Measurements from ENCODE around the gene GP9. TPM values are rescaled to one million over a fixed set of nuclear protein-coding genes. Genes with fewer than 3 reads are reported as not detected.

Gene GP9
- total RNA-seq, 1 experiment from 2014 or later: not detected

- in situ Hi-C loops (cut with HindIII; ENCODE audit: low pct_unique_long_range_greater_than_20kb, low sequenced_read_pairs): no loop called here
- no peak for DNase-seq (ENCODE audit: low read depth, low spot score)
These were observed 20.6 kb upstream of the GP9 start for GRCh38 chr3:129040039-129040336.

- in situ Hi-C loops (cut with HindIII; ENCODE audit: low pct_unique_long_range_greater_than_20kb, low sequenced_read_pairs): no loop called here
- no peak for DNase-seq (ENCODE audit: low read depth, low spot score)
These were observed 19.8 kb upstream of the GP9 start for GRCh38 chr3:129040579-129041300.

DNA sequence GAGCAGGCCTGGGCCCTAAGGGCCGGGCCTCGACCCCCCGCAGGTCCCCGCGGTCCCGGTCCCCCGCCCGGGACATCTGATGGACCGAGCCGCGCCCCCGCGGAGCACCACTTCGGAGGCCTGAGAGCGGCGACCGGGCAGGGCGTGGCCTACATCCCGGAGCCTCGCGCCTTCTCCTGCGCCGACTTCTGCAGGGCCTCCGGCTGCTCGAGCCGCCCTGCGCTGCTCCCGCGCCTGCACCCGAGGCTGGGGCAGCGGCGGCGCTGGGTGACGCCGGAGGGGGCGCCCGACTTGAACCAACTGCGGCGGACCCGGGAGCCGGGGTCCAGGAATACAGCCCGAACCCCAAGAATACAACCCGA lies 14.9 kb upstream of the GP9 start:
- in situ Hi-C loops (cut with HindIII; ENCODE audit: low pct_unique_long_range_greater_than_20kb, low sequenced_read_pairs): no loop called here
- DNase-seq (ENCODE audit: low read depth, low spot score): no peak

GRCh38 chr3:129046037-129046731 lies 14.4 kb upstream of the GP9 start:
- in situ Hi-C loops (cut with HindIII; ENCODE audit: low pct_unique_long_range_greater_than_20kb, low sequenced_read_pairs): no loop called here
- no peak for DNase-seq (ENCODE audit: low read depth, low spot score)

DNA sequence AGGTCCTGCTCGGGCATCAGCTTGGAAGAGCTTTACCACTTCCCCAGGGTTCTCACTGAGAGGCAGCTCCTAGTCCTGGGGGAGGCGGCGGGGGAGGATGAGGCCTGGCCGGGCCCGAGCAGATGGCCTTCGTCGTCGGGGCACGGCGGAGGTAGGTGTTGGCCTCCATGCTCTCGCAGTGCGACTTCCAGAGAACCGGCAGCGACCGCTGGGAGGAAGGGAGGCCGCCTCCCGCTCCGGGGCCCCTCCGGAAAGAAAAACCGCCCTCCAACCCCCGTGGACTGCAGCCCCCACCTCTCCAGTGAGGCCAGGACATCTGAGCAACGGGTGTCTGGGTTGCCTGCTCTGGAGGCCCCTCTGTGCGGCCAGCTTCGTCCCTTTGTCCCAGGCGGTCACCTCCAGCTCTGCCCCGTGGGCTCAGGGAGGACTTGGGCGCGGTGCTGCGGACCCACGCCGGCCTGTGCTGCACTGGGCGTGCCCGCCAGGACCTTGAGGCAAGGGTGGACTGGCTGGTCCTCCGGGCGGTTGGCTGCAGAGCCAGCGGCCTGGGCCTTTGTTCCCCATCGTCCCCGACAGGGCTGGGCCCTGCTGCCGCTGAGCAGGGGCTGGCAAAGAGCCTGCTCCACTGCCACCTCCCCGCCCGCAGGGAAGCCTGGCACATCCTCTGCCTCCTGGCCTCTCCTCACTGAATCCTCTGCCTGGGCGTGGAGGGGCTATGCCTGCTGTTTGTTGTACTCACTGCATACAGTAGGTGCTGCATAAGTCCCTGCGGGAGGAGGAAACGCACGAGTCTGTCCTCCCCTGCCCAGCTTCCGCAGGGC lies 13.6 kb upstream of the GP9 start:
- in situ Hi-C loops (cut with HindIII; ENCODE audit: low pct_unique_long_range_greater_than_20kb, low sequenced_read_pairs): no loop called here
- DNase-seq (ENCODE audit: low read depth, low spot score): no peak

- in situ Hi-C loops (cut with HindIII; ENCODE audit: low pct_unique_long_range_greater_than_20kb, low sequenced_read_pairs): no loop called here
- DNase-seq (ENCODE audit: low read depth, low spot score): no peak
These were observed 13.1 kb upstream of the GP9 start for GRCh38 chr3:129047553-129047839.

DNA sequence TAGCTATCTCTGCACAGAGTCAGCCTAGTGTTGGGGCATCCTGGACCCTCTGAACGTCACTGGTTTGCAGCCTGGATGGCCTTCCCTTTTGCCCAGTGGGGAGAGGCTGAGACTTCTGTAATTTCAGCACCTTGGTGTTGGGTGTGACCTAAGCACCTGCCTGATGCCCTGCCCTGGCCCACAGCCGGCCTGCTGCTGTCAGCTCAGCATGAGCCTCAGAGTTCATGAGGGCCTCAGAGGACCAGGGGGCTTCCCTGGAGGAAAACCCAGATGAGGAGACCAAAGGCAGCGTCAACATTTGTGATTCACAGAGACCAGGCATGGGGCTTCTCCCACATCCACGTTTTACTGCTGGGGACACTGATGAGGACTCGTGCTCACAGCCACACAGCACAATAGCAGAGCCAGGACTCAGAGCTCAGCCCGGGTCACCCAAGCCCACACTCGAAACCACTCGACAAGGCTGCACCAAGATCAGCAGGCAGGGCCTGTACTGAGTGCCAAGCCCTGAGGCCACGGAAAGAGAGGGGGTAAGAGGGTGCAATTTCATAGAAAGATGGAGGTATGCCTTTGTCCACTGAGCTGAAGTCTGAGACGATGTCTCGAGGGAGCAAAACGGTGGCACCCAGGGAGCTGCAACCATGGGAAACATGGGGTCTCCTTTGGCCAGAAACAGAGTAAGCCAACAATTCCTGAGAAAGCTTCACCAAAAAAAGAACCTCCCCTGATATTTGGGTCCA lies 9.9 kb upstream of the GP9 start:
- DNase-seq (ENCODE audit: low read depth, low spot score): no peak
- in situ Hi-C loops (cut with HindIII; ENCODE audit: low pct_unique_long_range_greater_than_20kb, low sequenced_read_pairs): no loop called here

DNA sequence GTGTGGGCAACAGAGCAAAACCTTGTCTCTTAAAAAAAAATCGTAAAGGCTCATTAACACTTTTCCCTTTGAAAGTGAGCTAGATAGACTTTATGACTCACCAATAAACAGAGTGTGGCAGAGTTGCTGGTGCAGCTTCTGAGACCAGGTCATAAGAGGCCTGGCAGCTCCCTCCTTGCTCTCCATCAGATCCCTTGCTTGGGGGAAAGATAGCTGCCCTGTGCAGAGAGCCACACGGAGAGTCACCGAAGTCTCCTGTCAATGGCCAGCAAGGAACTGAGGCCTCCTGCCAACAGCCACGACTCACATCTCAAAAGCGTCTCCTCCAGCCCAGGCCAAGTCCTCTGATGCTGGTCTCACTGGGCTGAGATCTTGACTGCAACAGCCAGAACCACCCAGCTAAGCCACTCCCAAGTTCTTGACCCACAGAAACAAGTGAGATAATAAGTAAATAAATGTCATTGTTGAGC lies 8.7 kb upstream of the GP9 start:
- no peak for DNase-seq (ENCODE audit: low read depth, low spot score)
- in situ Hi-C loops (cut with HindIII; ENCODE audit: low pct_unique_long_range_greater_than_20kb, low sequenced_read_pairs): no loop called here

GRCh38 chr3:129052675-129053074 lies 7.9 kb upstream of the GP9 start:
- in situ Hi-C loops (cut with HindIII; ENCODE audit: low pct_unique_long_range_greater_than_20kb, low sequenced_read_pairs): no loop called here
- DNase-seq (ENCODE audit: low read depth, low spot score): no peak

DNA sequence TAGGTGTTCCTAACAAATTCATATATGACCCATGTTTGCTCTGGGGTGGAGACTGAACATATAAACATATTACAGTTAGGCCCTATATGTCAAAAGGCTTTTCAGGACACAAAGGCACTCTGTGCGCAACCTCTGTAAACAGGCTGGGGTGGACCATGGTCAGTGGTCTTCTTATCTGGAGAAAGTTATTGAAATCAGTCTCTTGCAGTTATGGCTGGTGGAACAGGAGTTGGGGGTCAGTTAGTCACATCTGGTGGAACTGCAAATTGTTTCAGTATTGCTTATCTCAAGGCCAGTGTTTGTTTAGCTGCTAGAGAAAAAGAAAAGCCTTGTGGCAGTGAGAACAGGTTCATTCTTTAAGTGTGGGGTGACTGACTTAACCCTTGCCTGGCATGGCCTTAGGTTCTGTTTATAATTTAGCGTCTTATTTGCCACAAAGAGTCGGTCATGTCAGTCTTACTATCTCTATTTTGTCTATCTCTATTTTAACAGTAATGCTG lies 5.9 kb upstream of the GP9 start:
- in situ Hi-C loops (cut with HindIII; ENCODE audit: low pct_unique_long_range_greater_than_20kb, low sequenced_read_pairs): no loop called here
- DNase-seq (ENCODE audit: low read depth, low spot score): no peak

DNA sequence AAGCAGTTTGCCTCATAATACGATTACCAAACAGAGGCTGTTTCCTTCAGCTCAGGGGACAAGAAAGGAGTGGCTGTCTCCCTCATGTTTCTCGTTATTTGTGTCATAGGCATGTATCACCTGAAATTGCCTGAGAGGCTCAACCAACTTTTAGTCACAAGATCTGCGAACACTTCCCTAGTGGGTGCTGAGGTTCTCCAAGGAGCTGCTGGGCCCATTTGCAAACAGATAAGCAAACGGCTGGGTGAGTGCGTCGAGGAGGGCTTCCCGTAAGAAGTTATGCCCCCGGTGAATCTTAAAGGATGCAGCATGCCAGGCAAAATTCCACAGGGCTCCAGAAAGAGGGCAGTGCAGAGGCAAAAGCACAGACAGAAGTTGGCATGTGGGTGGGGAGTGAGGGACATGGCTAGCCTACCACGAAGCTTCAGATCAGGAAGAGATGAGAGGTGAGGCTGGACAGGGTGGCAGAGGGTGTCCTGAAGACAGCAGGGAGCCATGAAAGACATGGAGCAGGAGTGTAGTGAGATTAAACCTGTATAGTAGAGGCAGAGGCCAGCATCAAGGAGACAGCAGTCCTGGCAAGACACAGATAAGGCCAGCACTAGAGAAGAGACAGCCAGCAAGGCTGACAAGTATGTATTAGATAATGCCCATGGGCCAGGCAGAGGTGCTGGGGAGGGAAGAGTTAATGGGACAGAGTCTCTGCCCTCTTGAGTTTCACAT lies 4.0 kb upstream of the GP9 start:
- peak; percentile 21 for DNase-seq (ENCODE audit: low read depth, low spot score)
- in situ Hi-C loops (cut with HindIII; ENCODE audit: low pct_unique_long_range_greater_than_20kb, low sequenced_read_pairs): no loop called here

GRCh38 chr3:129057249-129057648 lies 3.3 kb upstream of the GP9 start:
- no peak for DNase-seq (ENCODE audit: low read depth, low spot score)
- in situ Hi-C loops (cut with HindIII; ENCODE audit: low pct_unique_long_range_greater_than_20kb, low sequenced_read_pairs): no loop called here

DNA sequence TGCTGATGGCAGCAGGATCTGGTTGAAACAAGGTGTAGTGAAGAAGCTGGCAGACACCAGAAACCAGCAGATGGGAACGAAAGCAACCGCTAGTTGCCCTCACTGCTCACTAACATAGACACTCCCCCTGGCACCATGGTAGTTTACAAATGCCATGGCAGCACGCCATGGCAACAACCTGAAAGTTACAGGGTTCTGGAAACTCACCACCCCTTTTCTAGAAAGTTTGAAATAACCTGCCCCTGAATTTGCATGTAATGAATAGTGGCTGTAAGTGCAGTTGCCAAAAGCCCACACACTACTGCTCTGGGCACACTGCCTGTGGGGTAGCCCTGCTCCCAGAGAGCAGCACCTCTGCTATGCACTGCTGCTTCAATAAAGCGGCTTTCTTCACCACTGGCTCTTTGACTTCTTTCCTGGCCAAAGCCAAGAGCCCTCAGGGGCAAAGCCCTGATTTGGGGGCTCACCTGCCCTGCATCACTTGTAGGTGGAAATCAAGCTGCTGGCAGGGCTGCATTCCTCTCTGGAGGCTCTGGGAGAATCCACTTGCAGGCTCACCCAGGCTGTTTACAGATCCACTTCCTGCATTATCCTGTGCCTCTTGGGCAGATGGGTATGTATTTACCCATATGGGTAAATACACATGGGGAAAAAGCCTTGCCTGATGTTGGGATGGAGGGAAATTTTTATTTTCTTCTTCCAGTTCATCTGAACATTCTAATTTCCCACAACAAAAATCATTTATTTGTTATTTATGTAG lies 2.0 kb upstream of the GP9 start:
- DNase-seq (ENCODE audit: low read depth, low spot score): no peak
- in situ Hi-C loops (cut with HindIII; ENCODE audit: low pct_unique_long_range_greater_than_20kb, low sequenced_read_pairs): no loop called here

DNA sequence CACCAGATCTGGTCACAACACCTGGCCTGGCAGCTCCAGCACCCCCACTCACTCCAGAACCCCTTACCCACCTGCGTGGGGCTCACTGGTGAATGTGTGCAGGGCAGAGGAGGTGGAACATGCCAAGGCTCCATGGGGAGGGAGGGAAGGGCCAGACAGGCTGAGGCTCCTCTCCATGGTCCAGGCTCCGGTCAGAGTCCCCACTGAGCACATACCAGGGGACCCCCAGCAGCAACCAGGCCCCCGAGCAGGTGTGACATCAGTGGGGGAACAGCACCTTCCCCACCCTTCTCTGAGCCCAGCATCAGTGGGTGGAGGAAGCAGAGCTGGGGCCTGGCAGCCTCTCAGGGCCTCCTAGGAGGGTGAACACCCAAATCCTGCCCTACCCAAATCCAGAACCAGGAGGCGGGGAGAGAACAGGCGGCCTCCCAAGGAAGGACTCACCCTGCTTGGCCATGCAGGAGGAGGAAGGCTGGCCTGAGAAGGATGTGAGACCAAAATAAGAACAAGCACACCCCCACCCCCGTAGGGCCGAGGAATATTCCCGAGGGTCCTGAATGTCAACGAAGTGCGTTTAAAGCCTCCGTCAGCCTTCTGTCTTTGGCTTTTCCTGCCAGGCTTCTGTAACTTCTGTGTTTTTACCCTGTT lies 1.1 kb upstream of the GP9 start:
- no peak for DNase-seq (ENCODE audit: low read depth, low spot score)
- in situ Hi-C loops (cut with HindIII; ENCODE audit: low pct_unique_long_range_greater_than_20kb, low sequenced_read_pairs): no loop called here

DNA sequence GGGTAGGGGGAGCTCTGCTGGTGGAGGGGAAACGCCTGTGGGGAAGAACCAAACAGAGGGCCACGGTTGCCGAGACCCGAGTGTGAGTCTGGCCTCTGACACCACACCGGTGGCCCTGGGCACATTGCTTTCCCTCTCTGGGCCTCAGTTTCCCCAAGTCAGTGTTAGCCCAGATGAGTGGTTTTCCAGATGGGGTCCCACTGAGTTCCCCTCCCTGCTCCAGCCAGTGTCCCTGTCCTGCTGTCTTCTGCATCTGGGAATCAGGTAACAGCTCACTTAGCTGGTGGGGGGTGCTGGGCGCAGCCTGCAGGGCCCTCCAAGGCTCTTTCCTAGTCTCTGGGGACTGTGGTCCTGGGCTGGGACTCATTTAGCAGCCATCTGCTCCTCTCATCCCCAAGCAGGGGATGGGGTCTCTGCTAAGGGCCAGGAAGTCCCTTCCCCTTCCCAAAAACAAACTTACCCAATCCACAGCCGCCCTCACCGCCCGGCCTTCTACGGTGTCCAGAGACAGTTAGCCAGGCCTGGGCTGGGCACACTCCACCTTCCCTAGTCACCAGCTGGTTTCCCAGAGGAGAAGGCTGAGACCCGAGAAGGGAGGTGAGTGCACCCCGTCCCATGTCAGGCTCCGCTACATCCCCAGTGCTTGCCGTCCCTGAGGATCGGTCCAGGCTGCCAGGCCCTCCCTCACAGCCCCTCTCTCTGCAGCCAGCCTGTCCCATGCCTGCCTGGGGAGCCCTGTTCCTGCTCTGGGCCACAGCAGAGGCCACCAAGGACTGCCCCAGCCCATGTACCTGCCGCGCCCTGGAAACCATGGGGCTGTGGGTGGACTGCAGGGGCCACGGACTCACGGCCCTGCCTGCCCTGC lies 676 bp downstream of the GP9 start:
- DNase-seq (ENCODE audit: low read depth, low spot score): no peak
- in situ Hi-C loops (cut with HindIII; ENCODE audit: low pct_unique_long_range_greater_than_20kb, low sequenced_read_pairs): no loop called here
